Activated effector memory CD4-positive, alpha-beta T cell treated with anti-CD3 and anti-CD28 coated beads, Interleukin-2, amount 50 U/mL, for 16 hours (primary cell): Measurements from ENCODE around the gene UMAD1.
"Not testable (repeated sequence)": the region's sequence is repeated elsewhere in the genome, so short reads cannot be mapped to it uniquely, and the experiment has no call there.

Experiments used
- DNase-seq: peaks from one replicate; pipeline ENCODE4 v3.0.0-alpha.2; 2020

The UMAD1 gene

DNA sequence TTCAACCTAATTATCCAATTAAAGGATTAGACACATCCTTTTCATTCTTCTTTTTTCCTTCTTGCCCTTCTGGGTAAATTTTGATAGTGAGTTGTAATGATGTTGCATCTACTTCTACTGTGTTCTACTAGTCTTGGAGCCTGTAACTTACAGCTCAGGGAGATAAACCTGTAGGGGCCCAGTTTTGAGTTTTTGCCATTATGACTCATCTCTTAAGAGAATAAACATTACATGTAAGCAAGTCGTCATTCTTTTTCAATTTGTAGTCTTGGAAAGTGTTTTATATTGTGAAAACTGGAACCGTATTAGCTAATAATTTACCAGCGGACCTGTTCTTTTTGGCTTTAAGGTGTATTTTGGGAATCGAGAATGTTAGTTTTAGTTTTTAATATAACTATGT is 167.6 kb downstream of the UMAD1 start:
- no peak for DNase-seq

DNA sequence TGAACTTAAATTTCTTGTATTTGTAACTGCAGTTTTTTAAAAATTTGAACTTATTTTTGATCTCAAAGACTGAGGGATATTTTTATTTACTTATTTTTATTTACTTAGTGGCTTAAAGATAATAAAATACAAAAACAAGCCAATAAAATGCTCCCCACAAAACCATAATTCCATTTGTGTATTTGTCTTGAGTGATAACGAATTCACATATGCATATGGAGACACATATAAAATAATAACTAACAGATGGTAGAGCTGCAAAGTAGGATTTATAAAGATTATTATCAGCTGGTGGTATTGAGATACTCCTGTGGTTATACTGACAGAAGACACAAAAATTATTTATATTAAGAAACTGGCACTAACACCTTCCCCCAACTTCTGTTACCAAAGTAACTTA is 168.1 kb downstream of the UMAD1 start:
- DNase-seq = no peak

- DNase-seq = no peak
Observed at GRCh38 chr7:7810380-7810779, 169.8 kb downstream of the UMAD1 start.

- DNase-seq = no peak
Observed at GRCh38 chr7:7810826-7811225, 170.3 kb downstream of the UMAD1 start.

DNA sequence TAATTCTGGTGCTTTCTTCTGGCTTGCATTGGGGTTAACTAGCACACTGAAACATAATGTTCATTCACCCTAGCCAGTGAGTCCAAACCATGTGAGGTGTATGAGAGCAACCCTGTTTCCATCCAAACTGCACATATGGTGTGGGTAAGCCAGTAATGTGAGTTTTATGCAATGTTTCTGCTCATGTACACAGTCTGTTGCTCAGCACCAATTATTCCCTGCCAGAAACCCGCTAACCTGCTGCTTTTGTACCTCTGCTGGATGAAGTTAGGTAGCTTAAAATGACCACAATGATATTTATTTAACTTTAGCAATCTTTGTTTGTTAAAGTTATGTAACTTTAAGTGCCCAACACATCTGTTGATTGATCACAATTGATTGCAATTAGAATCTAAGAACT is 171.6 kb downstream of the UMAD1 start:
- DNase-seq = no peak

DNA sequence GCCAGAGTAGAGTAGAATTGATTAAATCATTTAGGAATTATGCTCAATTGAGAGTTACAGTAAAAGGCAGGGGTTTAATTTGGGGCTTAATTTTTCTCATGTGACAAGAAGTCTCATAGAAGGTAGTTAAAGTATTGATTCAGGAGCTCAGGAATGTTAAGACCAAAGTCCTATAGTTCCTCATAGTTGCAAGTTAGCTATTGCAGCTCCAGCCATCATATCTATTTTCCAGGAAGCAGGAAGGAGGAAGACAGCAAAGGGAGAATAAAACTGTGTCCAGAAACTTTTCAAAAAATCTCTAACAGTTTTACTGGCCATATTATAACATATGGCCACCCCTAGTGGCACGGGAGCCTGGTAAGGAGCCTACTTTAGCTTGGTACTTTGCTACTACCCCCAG is 174.8 kb downstream of the UMAD1 start:
- DNase-seq = no peak

- no peak for DNase-seq
Observed at GRCh38 chr7:7816084-7816483, 175.5 kb downstream of the UMAD1 start.

DNA sequence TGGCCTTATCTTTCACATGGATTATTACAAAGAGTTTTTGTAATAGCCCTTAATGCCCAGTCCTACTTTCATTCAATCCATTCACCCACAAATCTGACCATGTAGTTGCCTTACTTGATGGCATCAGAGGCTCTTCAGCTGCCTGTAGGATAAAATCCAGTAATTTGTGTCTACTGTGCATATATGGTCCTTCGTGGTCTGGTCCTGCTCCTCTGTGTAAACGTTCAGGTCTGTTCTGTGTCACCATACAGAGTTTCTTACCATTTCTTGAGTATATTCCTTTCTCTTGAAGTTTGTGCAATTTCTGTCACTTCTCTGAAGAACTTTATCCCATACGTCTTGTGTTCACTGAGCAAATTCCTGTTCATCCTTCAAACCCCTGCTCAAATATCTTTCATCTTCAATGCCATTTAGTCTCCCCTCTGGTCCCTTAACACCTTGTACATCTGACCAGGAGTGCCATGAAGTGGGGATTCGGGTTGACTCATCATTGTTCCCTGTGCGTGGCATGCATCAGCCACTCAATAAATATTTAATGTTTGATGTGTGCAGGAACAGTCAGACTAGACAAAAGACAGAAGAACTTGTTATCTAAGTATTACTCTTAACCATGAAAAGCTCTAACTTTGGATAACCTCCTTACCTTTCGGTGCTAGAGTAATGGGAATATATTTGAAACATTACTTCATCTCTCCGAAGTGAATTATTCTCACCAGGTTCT is 176.4 kb downstream of the UMAD1 start:
- DNase-seq = no peak

DNA sequence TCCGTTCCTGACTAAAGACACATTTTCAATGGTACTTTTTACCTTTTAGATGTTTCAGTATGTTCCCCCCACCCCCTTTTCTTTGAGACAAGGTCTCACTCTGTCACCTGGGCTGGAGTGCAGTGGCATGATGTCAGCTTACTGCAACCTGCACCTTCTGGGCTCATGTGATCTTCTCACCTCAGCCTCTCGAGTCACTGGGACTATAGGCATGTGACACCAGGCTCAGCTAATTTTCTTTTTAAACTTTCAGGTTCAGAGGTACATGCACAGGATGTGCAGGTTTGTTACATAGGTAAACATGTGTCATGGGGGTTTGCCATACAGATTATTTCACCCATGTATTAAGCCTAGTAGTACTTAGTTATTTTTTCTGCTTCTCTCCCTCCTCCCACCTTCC is 177.2 kb downstream of the UMAD1 start:
- no peak for DNase-seq

DNA sequence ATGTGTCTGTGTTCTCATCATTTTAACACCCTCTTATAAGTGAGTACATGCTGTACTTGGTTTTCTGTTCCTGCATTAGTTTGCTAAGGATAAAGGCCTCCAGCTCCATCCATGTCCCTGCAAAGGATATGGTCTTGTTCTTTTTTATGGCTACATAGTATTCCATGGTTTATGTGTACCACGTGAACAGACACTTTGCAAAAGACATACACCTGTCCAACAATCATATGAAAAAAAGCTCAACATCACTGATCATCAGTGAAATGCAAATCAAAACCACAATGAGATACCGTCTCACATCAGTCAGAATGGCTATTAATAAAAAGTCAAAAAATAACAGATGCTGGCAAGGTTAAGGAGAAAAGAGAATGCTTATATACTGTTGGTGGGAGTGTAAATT is 177.6 kb downstream of the UMAD1 start:
- DNase-seq = not testable (repeated sequence)

DNA sequence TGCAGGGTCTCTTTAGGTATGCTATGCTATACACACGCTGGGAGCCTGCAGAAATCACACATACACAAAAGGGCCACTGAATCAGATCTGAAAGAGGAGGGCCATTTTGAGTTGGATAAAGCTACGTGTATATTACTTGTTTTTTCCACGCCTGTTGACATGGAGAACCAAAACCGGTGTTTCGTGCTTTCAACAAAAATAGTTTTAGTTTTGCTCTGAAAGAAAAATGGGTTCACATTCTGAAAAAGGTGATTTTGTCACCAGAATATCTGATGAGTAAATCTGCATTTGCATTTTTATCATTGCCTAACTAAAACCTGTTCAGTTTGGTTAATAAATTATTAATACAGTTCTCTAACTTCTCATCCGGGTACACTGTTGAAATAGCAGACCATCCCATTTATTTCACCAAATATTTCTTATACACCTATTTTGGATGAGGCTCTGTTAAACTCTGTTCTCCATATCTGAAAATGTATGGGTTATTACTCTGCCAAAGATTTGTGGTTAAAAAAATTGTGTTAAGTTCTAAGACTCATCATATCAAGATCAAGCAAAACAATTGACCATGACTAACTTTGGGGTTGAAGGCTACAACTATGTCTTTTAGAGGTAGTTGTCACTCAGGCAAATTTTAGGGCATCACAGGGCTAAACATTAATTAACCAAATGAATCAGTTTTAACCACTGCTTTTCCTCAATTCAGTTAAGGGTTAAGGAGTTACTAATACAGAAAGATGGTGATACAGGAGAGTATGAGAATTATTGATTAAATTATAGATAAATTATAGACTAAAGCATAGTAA is 179.1 kb downstream of the UMAD1 start:
- DNase-seq = no peak

GRCh38 chr7:7820409-7820808 is 179.9 kb downstream of the UMAD1 start:
- DNase-seq = no peak

- DNase-seq = no peak
Observed at GRCh38 chr7:7820939-7821338, 180.4 kb downstream of the UMAD1 start.

- DNase-seq = no peak
Observed at GRCh38 chr7:7821517-7821916, 181.0 kb downstream of the UMAD1 start.

- DNase-seq = not testable (repeated sequence)
Observed at GRCh38 chr7:7825294-7825693, 184.7 kb downstream of the UMAD1 start.

- DNase-seq = no peak
Observed at GRCh38 chr7:7829667-7830066, 189.1 kb downstream of the UMAD1 start.

DNA sequence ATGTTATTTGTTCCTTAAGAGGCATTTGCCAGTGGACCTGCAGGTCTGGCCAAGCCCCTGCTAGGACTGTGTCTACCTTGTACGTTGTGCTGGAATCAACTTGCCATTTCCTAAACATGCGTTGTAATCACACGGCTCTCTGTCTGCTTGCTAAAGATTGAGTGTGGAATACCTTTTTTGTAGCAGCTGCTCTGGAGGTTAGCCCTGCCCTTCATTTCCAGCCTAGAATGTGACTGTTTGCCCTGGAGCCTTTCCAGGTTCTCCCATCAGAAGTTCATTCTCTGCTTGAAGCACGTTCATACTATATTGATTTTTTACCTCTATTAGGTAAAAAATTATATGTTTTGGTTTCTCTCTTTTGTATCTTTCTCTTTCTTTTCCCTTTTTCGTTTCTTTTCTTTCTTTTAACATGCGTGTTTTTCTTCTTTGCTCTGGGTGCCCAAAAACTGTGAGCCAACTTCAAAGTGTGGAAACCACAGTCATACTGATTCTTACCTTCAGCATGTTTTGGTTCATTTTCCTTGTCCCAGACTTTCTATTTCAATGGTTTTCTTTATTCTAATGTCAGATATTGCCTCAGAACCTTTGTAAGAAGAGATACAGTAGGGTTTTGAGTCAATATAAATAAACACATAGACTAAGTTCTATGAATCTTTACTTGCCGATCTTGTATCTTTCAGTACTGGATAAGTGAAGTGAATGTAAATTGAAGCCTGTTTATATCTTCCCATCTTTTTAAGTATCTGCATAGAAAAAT is 189.7 kb downstream of the UMAD1 start:
- DNase-seq = no peak

DNA sequence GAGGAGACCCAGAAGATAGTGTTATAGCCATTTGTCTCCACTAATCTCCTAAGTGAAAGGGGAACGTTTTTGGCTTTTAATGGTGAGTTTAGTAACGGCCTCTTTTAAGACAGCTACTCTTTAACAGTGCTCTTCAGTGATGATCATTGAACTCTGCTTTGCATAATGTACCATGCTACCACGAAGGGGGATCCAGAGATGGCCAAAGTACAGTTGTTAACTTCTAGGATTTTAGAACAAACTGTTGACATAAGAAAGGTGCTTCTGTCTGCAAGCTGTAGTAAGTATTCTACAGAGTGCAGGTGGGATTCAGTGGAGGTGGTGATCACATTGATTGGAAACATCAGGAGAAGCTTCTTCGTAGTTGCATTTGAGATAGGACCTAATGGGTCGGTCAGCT is 192.0 kb downstream of the UMAD1 start:
- no peak for DNase-seq

GRCh38 chr7:7834761-7835160 is 194.2 kb downstream of the UMAD1 start:
- DNase-seq = no peak

DNA sequence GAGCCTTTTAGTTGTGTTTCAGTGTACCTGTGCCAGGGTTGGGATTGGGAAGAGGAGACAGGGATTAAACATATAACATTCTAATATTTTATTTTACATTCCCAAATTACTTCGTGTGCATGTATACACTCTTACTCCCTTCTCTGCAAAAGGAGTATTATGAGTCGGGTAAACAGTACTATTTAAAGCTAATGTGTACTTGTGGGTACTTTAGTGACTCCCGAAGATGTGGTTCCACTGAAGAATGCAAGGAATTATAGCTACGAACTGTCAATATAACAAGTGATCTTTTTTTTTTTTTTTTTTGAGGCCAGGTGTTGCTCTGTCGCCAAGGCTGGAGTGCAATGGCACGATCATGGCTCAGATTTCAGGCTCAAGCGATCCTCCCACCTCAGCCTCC is 200.5 kb downstream of the UMAD1 start:
- no peak for DNase-seq

DNA sequence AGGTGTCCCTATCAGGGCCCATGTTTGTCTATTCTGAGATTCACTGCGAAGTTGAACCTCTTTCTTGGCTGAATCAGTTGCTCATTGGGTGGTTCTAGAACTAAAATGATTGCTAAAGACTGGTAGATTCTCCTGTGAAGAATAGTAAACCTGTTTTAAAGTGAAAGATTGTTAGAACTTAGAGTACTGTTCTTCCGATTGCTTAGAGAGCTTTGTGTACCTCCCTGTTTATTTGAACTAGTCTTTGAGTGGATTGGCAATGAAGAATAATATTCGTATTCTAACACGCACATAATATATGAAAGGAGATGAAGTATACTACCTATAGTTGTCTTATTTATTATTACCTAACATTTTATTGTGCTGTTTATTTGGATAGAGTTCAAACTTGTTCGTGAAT is 202.7 kb downstream of the UMAD1 start:
- no peak for DNase-seq

DNA sequence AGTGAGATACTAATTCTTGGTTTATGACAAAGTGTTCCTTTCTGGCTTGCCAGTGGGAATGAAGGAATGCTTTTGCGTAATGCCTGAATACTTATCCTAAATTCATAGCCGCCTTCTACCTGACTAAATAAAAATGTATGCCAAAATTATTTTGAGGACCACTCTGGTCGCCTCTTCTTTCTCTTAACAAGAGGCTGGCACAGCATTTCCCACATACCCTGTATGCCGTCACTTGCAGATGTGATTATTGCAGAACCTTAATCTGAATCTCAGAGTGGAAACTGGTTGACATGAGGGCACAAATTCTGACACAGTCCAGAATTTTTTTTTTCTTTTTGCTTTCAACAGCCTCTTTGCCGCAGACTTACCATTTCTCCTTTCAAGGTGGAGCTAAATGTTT is 203.4 kb downstream of the UMAD1 start:
- DNase-seq = no peak

GRCh38 chr7:7848246-7848645 is 207.7 kb downstream of the UMAD1 start:
- DNase-seq = no peak

DNA sequence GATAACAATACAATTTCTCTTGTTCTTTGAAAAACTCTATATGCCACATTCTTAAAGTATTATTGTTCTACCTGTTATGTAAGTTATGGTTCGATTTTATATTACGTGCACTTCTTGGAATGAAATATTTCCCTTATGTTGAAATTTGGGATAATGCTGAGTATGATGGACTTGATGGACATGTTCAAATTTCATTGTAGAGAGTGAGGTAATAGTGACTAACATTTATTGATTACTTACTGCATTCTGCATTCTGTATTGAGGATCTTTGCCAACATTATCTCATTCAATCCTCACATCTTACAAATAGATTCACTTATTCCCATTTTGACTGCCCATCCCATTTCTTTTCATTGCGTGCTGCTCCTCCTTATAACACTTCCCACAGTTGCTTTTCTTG is 208.3 kb downstream of the UMAD1 start:
- no peak for DNase-seq
